H1 (cell line): Measurements from ENCODE around the gene PLXNA3. TPM values are rescaled to one million over a fixed set of nuclear protein-coding genes. Genes with fewer than 3 reads are reported as not detected.

Experiments used
- CTCF ChIA-PET: fragments of 300-600 bp; sonication (Branson Sonifier 250); formaldehyde crosslinking; loops from one replicate; lab custom pipeline; 2021; ENCODE audit not compliant: partially characterized antibody; lab: Charles Lee
- POLR2A ChIA-PET: fragments of 300-600 bp; sonication (Branson Sonifier 250); formaldehyde crosslinking; loops from one replicate; lab custom pipeline; 2021; ENCODE audit warnings: inconsistent platforms; ENCODE audit not compliant: partially characterized antibody; lab: Charles Lee
- DNase-seq, 2 experiments: peaks; one replicate each; pipeline versions ENCODE4 v3.0.0 to v3.0.0-alpha.2; 2010 to 2022; ENCODE audit warnings: low spot score in 2 of 2, low read depth in 1 of 2, mixed read lengths in 1 of 2
- FAIRE-seq: peaks from 2 replicates; lab custom pipeline; 2011; peaks lifted over from hg19 to GRCh38; lab: Jason Lieb, UNC
- H2AFZ ChIP-seq: 2 replicates; pipeline ENCODE4 v1.8.1; 2012; ENCODE audit warnings: low read length, inconsistent platforms
- H2AK5ac ChIP-seq: 2 replicates; pipeline ENCODE4 v1.6.1; 2013; ENCODE audit warnings: low read depth, low read length
- H2BK120ac ChIP-seq: replicated peaks from 2 replicates; pipeline ENCODE3; 2013; ENCODE audit warnings: low read depth, low read length, inconsistent platforms
- H2BK12ac ChIP-seq: 2 replicates; pipeline ENCODE4 v1.6.1; 2013; ENCODE audit warnings: low read depth, low read length
- H2BK15ac ChIP-seq: 2 replicates; pipeline ENCODE4 v1.6.1; 2013; ENCODE audit warnings: low read length
- H2BK20ac ChIP-seq: 2 replicates; pipeline ENCODE4 v1.6.1; 2013; ENCODE audit warnings: low read length
- H2BK5ac ChIP-seq: 2 replicates; pipeline ENCODE4 v1.6.1; 2013; ENCODE audit warnings: low read depth, low read length
- H3K14ac ChIP-seq: 2 replicates; pipeline ENCODE4 v1.6.1; 2013; ENCODE audit warnings: inconsistent platforms; ENCODE audit not compliant: insufficient read length
- H3K18ac ChIP-seq: 2 replicates; pipeline ENCODE4 v1.6.1; 2013; ENCODE audit warnings: low read length; ENCODE audit errors: extremely low read depth
- H3K23ac ChIP-seq: 2 replicates; pipeline ENCODE4 v1.6.1; 2013; ENCODE audit warnings: inconsistent platforms; ENCODE audit not compliant: insufficient read length
- H3K23me2 ChIP-seq: 2 replicates; pipeline ENCODE4 v1.6.1; 2013; ENCODE audit warnings: low read depth, low read length
- H3K27ac ChIP-seq: 2 replicates; pipeline ENCODE4 v1.6.1; 2011; ENCODE audit warnings: low read depth, low read length, inconsistent platforms
- H3K27me3 ChIP-seq, 4 experiments: replicated peaks in 1 of 4; 1 replicate in 1 of 4; 2 replicates in 3 of 4; pipeline versions ENCODE4 v1.6.1 to v1.8.1; 2011 to 2013; ENCODE audit warnings: low read length in 3 of 4, mild to moderate bottlenecking in 3 of 4, inconsistent platforms in 2 of 4, mixed read lengths in 2 of 4, moderate library complexity in 1 of 4; ENCODE audit not compliant: control insufficient read depth in 3 of 4, insufficient read depth in 3 of 4; ENCODE audit errors: extremely low read depth in 1 of 4
- H3K36me3 ChIP-seq, 4 experiments: 2 replicates each; pipeline versions ENCODE4 v1.6.1 to v1.8.1; 2011 to 2013; ENCODE audit warnings: mild to moderate bottlenecking in 4 of 4, low read length in 3 of 4, moderate library complexity in 2 of 4, control low read depth in 1 of 4, inconsistent platforms in 1 of 4; ENCODE audit not compliant: insufficient read depth in 4 of 4, control insufficient read depth in 2 of 4
- H3K4ac ChIP-seq: replicated peaks from 2 replicates; pipeline ENCODE3; 2013; ENCODE audit warnings: low read length, low read depth, mixed read lengths, inconsistent platforms; ENCODE audit not compliant: insufficient read length
- H3K4me1 ChIP-seq, 4 experiments: replicated peaks in 1 of 4; 1 replicate in 1 of 4; 2 replicates in 3 of 4; pipeline versions ENCODE4 v1.6.1 to v1.8.1; 2011 to 2013; ENCODE audit warnings: low read length in 3 of 4, inconsistent platforms in 2 of 4, mixed read lengths in 1 of 4; ENCODE audit not compliant: insufficient read depth in 4 of 4, control insufficient read depth in 3 of 4
- H3K4me2 ChIP-seq, 2 experiments: 2 replicates each; pipeline versions ENCODE4 v1.6.1 to v1.8.1; 2011 to 2013; ENCODE audit warnings: low read depth in 2 of 2, low read length in 2 of 2, control low read depth in 1 of 2, inconsistent platforms in 1 of 2, mild to moderate bottlenecking in 1 of 2; ENCODE audit not compliant: insufficient read depth in 1 of 2
- H3K4me3 ChIP-seq, 4 experiments: fragments of 200-600, 300-600 bp in 1 of 4; sonication (generic), shearing (Covaris generic), sonication (Bioruptor Twin) in 1 of 4; 2 replicates each; pipeline versions ENCODE4 v1.5.1 to v1.8.1; 2011 to 2016; ENCODE audit warnings: low read length in 4 of 4, low read depth in 3 of 4, control low read depth in 2 of 4, inconsistent platforms in 2 of 4, mild to moderate bottlenecking in 2 of 4, mixed read lengths in 1 of 4, moderate library complexity in 1 of 4; ENCODE audit not compliant: insufficient read depth in 2 of 4; ENCODE audit errors: extremely low read depth in 1 of 4
- H3K56ac ChIP-seq: replicated peaks from 2 replicates; pipeline ENCODE3; 2013; ENCODE audit warnings: low read depth, mild to moderate bottlenecking, mixed read lengths, low read length, inconsistent platforms; ENCODE audit not compliant: insufficient read length
- H3K79me1 ChIP-seq: 2 replicates; pipeline ENCODE4 v1.6.1; 2013; ENCODE audit warnings: low read depth, low read length, control low read depth
- H3K79me2 ChIP-seq, 2 experiments: 2 replicates each; pipeline versions ENCODE4 v1.6.1 to v1.8.1; 2012 to 2013; ENCODE audit warnings: low read length in 2 of 2, mild to moderate bottlenecking in 2 of 2, inconsistent platforms in 1 of 2; ENCODE audit not compliant: insufficient read depth in 2 of 2, control insufficient read depth in 1 of 2
- H3K9ac ChIP-seq, 4 experiments: replicated peaks in 1 of 4; 1 replicate in 1 of 4; 2 replicates in 3 of 4; pipeline versions ENCODE4 v1.6.1 to v1.8.1; 2011 to 2013; ENCODE audit warnings: low read depth in 3 of 4, low read length in 3 of 4, control low read depth in 2 of 4, mild to moderate bottlenecking in 2 of 4, moderate library complexity in 2 of 4, inconsistent platforms in 1 of 4; ENCODE audit errors: extremely low read depth in 1 of 4
- H3K9me3 ChIP-seq, 2 experiments: 2 replicates each; pipeline versions ENCODE4 v1.6.1 to v1.8.1; 2012 to 2013; ENCODE audit warnings: mild to moderate bottlenecking in 2 of 2, moderate library complexity in 2 of 2, control low read depth in 1 of 2, inconsistent platforms in 1 of 2, low read depth in 1 of 2, low read length in 1 of 2, mixed read lengths in 1 of 2; ENCODE audit not compliant: insufficient read depth in 2 of 2
- H4K20me1 ChIP-seq, 2 experiments: replicated peaks in 1 of 2; 2 replicates each; pipeline versions ENCODE3 to v1.8.1; 2011 to 2013; ENCODE audit warnings: inconsistent platforms in 2 of 2, low read length in 2 of 2, mild to moderate bottlenecking in 1 of 2; ENCODE audit not compliant: insufficient read depth in 2 of 2, control insufficient read depth in 1 of 2
- H4K5ac ChIP-seq: 2 replicates; pipeline ENCODE4 v1.6.1; 2013; ENCODE audit warnings: low read length, low read depth, mixed read lengths, inconsistent platforms; ENCODE audit not compliant: insufficient read length
- H4K8ac ChIP-seq: 2 replicates; pipeline ENCODE4 v1.8.0; 2013; ENCODE audit warnings: mild to moderate bottlenecking, moderate library complexity, low read length, inconsistent platforms; ENCODE audit not compliant: insufficient read depth; ENCODE audit errors: extremely low read depth
- H4K91ac ChIP-seq: replicated peaks from 2 replicates; pipeline ENCODE3; 2013; ENCODE audit warnings: low read length, mixed read lengths, inconsistent platforms; ENCODE audit not compliant: insufficient read length
- FOSL1 ChIP-seq: IDR thresholded peaks from 2 replicates; pipeline ENCODE4 v1.6.1; 2011; ENCODE audit warnings: mild to moderate bottlenecking, low read depth, low read length, moderate library complexity; ENCODE audit not compliant: insufficient read depth
- GABPA ChIP-seq: IDR thresholded peaks from 2 replicates; pipeline ENCODE4 v1.6.1; 2011; ENCODE audit warnings: mild to moderate bottlenecking, low read length, moderate library complexity, borderline replicate concordance; ENCODE audit not compliant: insufficient read depth
- JUN ChIP-seq: IDR thresholded peaks from 2 replicates; pipeline ENCODE4 v1.6.1; 2011; ENCODE audit warnings: low read depth, mild to moderate bottlenecking, improper control_type of control experiment, low read length
- KDM1A ChIP-seq: fragments of 200-600, 300-600 bp; sonication (generic); IDR thresholded peaks from 2 replicates; pipeline ENCODE4 v1.7.1; 2016; ENCODE audit warnings: mild to moderate bottlenecking, low read length, borderline replicate concordance
- SP1 ChIP-seq: IDR thresholded peaks from 2 replicates; pipeline ENCODE4 v1.6.1; 2011; ENCODE audit warnings: low read depth, low read length
- SRF ChIP-seq: IDR thresholded peaks from 2 replicates; pipeline ENCODE4 v1.6.1; 2011; ENCODE audit warnings: mild to moderate bottlenecking, low read depth, low read length, moderate library complexity
- TEAD4 ChIP-seq: IDR thresholded peaks from 2 replicates; pipeline ENCODE4 v1.6.1; 2012; ENCODE audit warnings: low read depth, low read length, inconsistent platforms, mixed read lengths
- WGBS, 2 experiments: shearing (Covaris generic) in 1 of 2; methylation state at CpG; one replicate each; pipeline versions ENCODE4 v1.1.6 to v1.1.7; 2013 to 2015; ENCODE audit warnings: low lambda C conversion rate in 2 of 2, mixed read lengths in 2 of 2, inconsistent platforms in 1 of 2, low coverage in 1 of 2, missing lambda C conversion rate in 1 of 2; ENCODE audit not compliant: insufficient replicate concordance in 2 of 2, insufficient coverage in 1 of 2, insufficient read length in 1 of 2; ENCODE audit errors: extremely low coverage in 1 of 2, missing lambda C conversion rate in 1 of 2; 5-methylcytosine and 5-hydroxymethylcytosine counted together
- polyA plus RNA-seq, 7 experiments: library from polyadenylated mRNA; depleted of rRNA in 3 of 7; stranded (reverse) in 5 of 7; unstranded in 2 of 7; fragments of >200 nt in 5 of 7; fragments of 200-250 nt in 2 of 7; gene quantifications; 1 replicate in 5 of 7; 2 replicates in 1 of 7; 4 replicates in 1 of 7; pipeline versions ENCODE4 v1.2.1 to v1.2.3, GENCODE V29; 2011 to 2013; ENCODE audit warnings: missing spikeins in 2 of 7, mixed read lengths in 2 of 7
- total RNA-seq: library from RNA; stranded (reverse); fragmentation: NEBNext Ultra II Directional; extraction: Animal tissue kit (Norgen Biotek cat#: 25700); gene quantifications from 2 replicates; pipeline ENCODE4 v1.2.1, GENCODE V29; 2021

The PLXNA3 gene
- total and polyA plus RNA-seq, 2 of the 8 experiments (the other 6 are each of a cell fraction or from before 2014, with no cell fraction given), result 10.7 to 18.2 TPM

DNA sequence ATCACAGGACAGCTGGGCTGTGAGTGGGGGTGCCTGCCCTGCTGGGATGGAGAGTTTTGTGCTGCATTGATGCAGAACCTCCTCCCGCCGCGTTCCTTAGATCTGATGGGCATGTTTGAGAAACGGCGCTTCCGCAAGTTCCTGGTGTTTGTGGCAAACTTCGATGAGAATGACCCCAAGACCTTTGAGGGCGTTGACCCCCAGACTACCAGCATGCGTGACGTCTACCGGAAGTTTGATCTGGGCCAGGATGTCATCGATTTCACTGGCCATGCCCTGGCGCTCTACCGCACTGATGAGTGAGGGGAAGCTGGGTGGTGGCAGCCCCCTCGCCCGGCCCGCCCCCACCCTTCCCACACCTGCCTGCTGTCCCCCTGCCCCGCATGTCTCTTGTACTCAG lies 18.2 kb upstream of the PLXNA3 start:
- Histone ChIP-seq H3K56ac (no peak overlapping the region), H3K23me2 (peaks cover 6% of the 10 kb centered on the region; the same call in 1 of the 2 replicates), H3K18ac (no peak overlapping the region), H3K36me3 (peaks cover 0 to 27% (median 12%) of the 10 kb centered on the region in 4 experiments; a peak in 5 of 8 replicates), H2BK12ac (no peak overlapping the region), H3K79me1 (no peaks in the 10 kb centered on the region), H4K20me1 (peaks cover 0 to 12% of the 10 kb centered on the region in 2 experiments), H4K91ac (no peak overlapping the region), H3K23ac (no peak overlapping the region), H2AK5ac (no peak overlapping the region), H3K27me3 (no peaks in the 10 kb centered on the region), H3K4me1 (peaks cover 0 to 9% (median 5%) of the 10 kb centered on the region in 4 experiments; a peak in 6 of 7 replicates), H4K8ac (no peak overlapping the region), H2BK20ac (no peak overlapping the region), H2AFZ (no peak overlapping the region), H3K14ac (no peak overlapping the region), H2BK120ac (no peak overlapping the region), H3K9ac (no peak overlapping the region), H3K79me2 (peaks cover 0 to 17% of the 10 kb centered on the region in 2 experiments; a peak in 2 of 4 replicates), H3K4me2 (no peak overlapping the region), H2BK15ac (no peak overlapping the region), H4K5ac (no peak overlapping the region), H3K9me3 (no peaks in the 10 kb centered on the region), H2BK5ac (no peak overlapping the region), H3K4ac (no peak overlapping the region), H3K27ac (no peak overlapping the region), H3K4me3 (no peak overlapping the region)
- FAIRE-seq, result no peak
- TF ChIP-seq SRF, result no peak
- TF ChIP-seq TEAD4, result no peak
- TF ChIP-seq FOSL1, result no peak
- TF ChIP-seq JUN, result no peak
- TF ChIP-seq SP1, result no peak
- TF ChIP-seq KDM1A, result no peak
- no peak for TF ChIP-seq GABPA
- CTCF ChIA-PET, result no interaction called here
- DNase-seq, result no peak
- 100% methylated on average over 1 of the region's 18 CpGs; no CpG with 5 or more reads in 1 of the 2 experiments for WGBS, 2 experiments
- POLR2A ChIA-PET, result no interaction called here
